Suprapubic skin (tissue), 4 donors: ENCODE results near the gene RTBDN. TPM values are rescaled to one million over a fixed set of nuclear protein-coding genes. Genes with fewer than 3 reads are reported as not detected.
A peak's percentile ranks its signal among the peaks of the same experiment; 100 is the strongest.

ENCODE experiments used
- DNase-seq, 2 donors: peaks; one replicate each; pipeline ENCODE4 v3.0.0-alpha.2; 2019; ENCODE audit warnings: low spot score in 2 of 2
- H3K27ac ChIP-seq: fragments of 200-600 bp; sonication (generic); one replicate; pipeline ENCODE4 v1.5.1; 2019
- H3K27me3 ChIP-seq: fragments of 200-600 bp; sonication (generic); one replicate; pipeline ENCODE4 v1.5.1; 2019
- H3K36me3 ChIP-seq: fragments of 200-600 bp; sonication (generic); one replicate; pipeline ENCODE4 v1.5.1; 2019
- H3K4me1 ChIP-seq: fragments of 200-600 bp; sonication (generic); one replicate; pipeline ENCODE4 v1.5.1; 2019
- H3K4me3 ChIP-seq: fragments of 200-600 bp; sonication (generic); one replicate; pipeline ENCODE4 v1.5.1; 2019; ENCODE audit warnings: mild to moderate bottlenecking
- H3K9me3 ChIP-seq: fragments of 200-600 bp; sonication (generic); one replicate; pipeline ENCODE4 v1.5.1; 2019
- CTCF ChIP-seq, 2 donors: fragments of 200-600 bp in 1 of 2; fragments of 450-650 bp in 1 of 2; sonication (generic) in 1 of 2; IDR thresholded peaks; one replicate each; pipeline ENCODE4 v1.5.1; 2016 to 2019; ENCODE audit warnings: antibody characterized with exemption in 2 of 2, mild to moderate bottlenecking in 1 of 2, moderate library complexity in 1 of 2
- EP300 ChIP-seq: sonication (generic); formaldehyde crosslinking; IDR thresholded peaks from one replicate; pipeline ENCODE4 v1.6.1; 2017; ENCODE audit warnings: antibody characterized with exemption
- POLR2A ChIP-seq, 2 donors: fragments of 450-650 bp; IDR thresholded peaks; one replicate each; pipeline ENCODE4 v1.6.1; 2017; ENCODE audit warnings: antibody characterized with exemption in 2 of 2, mild to moderate bottlenecking in 2 of 2, moderate library complexity in 2 of 2
- POLR2AphosphoS5 ChIP-seq, 3 donors: sonication (generic); formaldehyde crosslinking; IDR thresholded peaks; one replicate each; pipeline ENCODE4 v1.6.1; 2017; ENCODE audit warnings: antibody characterized with exemption in 3 of 3
- WGBS: methylation state at CpG from one replicate; pipeline ENCODE4 v1.1.5; 2018; 5-methylcytosine and 5-hydroxymethylcytosine counted together
- total RNA-seq, 4 donors: library from RNA; depleted of rRNA; stranded (reverse); fragments of >200 nt; gene quantifications; one replicate each; pipeline ENCODE4 v1.1.0, GENCODE V29; 2016

RTBDN gene
- total RNA-seq, 4 donors from 2014 or later, result not detected

GRCh38 chr19:12783849-12784393 is 50.5 kb downstream of the RTBDN start:
- H3K4me1 ChIP-seq, result peaks cover 84% of the 10 kb centered on the region
- WGBS, result no CpG with 5 or more reads among the region's 19 CpGs
- DNase-seq, result peak in 1 of 2 donors; percentile 82
- no peaks in the 10 kb centered on the region for H3K27me3 ChIP-seq
- peak overlapping the region; percentile 50 for H3K4me3 ChIP-seq
- TF ChIP-seq POLR2AphosphoS5 (IDR thresholded peaks at IDR 0.05), result peak in 1 of 3 donors; percentile 68
- no peak for TF ChIP-seq EP300
- no peaks in the 10 kb centered on the region for H3K36me3 ChIP-seq
- no peaks in the 10 kb centered on the region for H3K9me3 ChIP-seq
- H3K27ac ChIP-seq, result peak overlapping the region; percentile 97

- Histone ChIP-seq H3K36me3 (no peaks in the 10 kb centered on the region), H3K4me3 (peak overlapping the region; percentile 50), H3K9me3 (no peaks in the 10 kb centered on the region), H3K4me1 (peaks cover 84% of the 10 kb centered on the region), H3K27me3 (no peaks in the 10 kb centered on the region), H3K27ac (peak overlapping the region; percentile 97)
- no peak for DNase-seq
- 3% methylated on average over 5 of the region's 16 CpGs for WGBS
- TF ChIP-seq POLR2A (IDR thresholded peaks at IDR 0.05) (no peak), POLR2AphosphoS5 (IDR thresholded peaks at IDR 0.05) (no peak), EP300 (no peak), CTCF (IDR thresholded peaks at IDR 0.05) (no peak)
These were observed 51.0 kb downstream of the RTBDN start for GRCh38 chr19:12783291-12783848.

GRCh38 chr19:12782424-12783290 is 51.7 kb downstream of the RTBDN start:
- WGBS, result 0% methylated on average over 2 of the region's 88 CpGs
- H3K4me3 ChIP-seq, result peak overlapping the region; percentile 50
- peaks cover 84% of the 10 kb centered on the region for H3K4me1 ChIP-seq
- no peaks in the 10 kb centered on the region for H3K36me3 ChIP-seq
- TF ChIP-seq CTCF (IDR thresholded peaks at IDR 0.05) (no peak), POLR2A (IDR thresholded peaks at IDR 0.05) (peak in 1 of 2 donors; percentile 55), POLR2AphosphoS5 (IDR thresholded peaks at IDR 0.05) (peak; percentile 70 to 79 (median 76)), EP300 (peak; percentile 98)
- DNase-seq, result peak; percentile 92 to 93
- H3K27me3 ChIP-seq, result no peaks in the 10 kb centered on the region
- H3K27ac ChIP-seq, result peak overlapping the region; percentile 97
- H3K9me3 ChIP-seq, result no peaks in the 10 kb centered on the region

- WGBS, result 3% methylated on average over 12 of the region's 12 CpGs
- TF ChIP-seq EP300, result no peak
- TF ChIP-seq POLR2AphosphoS5 (IDR thresholded peaks at IDR 0.05), result no peak
- peak; percentile 22 to 57 for TF ChIP-seq POLR2A (IDR thresholded peaks at IDR 0.05)
- no peak for TF ChIP-seq CTCF (IDR thresholded peaks at IDR 0.05)
- H3K36me3 ChIP-seq, result no peaks in the 10 kb centered on the region
- peak in 1 of 2 donors; percentile 90 for DNase-seq
- peaks cover 84% of the 10 kb centered on the region for H3K4me1 ChIP-seq
- H3K9me3 ChIP-seq, result no peaks in the 10 kb centered on the region
- peak overlapping the region; percentile 50 for H3K4me3 ChIP-seq
- peak overlapping the region; percentile 97 for H3K27ac ChIP-seq
- H3K27me3 ChIP-seq, result no peaks in the 10 kb centered on the region
These were observed 52.3 kb downstream of the RTBDN start for GRCh38 chr19:12782174-12782423.

GRCh38 chr19:12779162-12779993 is 55.0 kb downstream of the RTBDN start:
- peak overlapping the region; percentile 62 for H3K4me3 ChIP-seq
- DNase-seq, result peak in 1 of 2 donors; percentile 87

More at GRCh38 chr19:12779162-12779993, 55.0 kb downstream of the RTBDN start:
- TF ChIP-seq POLR2A (IDR thresholded peaks at IDR 0.05), result no peak
- TF ChIP-seq CTCF (IDR thresholded peaks at IDR 0.05), result no peak
- no peak for TF ChIP-seq POLR2AphosphoS5 (IDR thresholded peaks at IDR 0.05)
- TF ChIP-seq EP300, result no peak
- no peaks in the 10 kb centered on the region for H3K27me3 ChIP-seq
- H3K9me3 ChIP-seq, result no peaks in the 10 kb centered on the region
- H3K27ac ChIP-seq, result peak overlapping the region; percentile 93
- WGBS, result 73% methylated on average over 12 of the region's 15 CpGs
- peaks cover 71% of the 10 kb centered on the region for H3K4me1 ChIP-seq
- no peaks in the 10 kb centered on the region for H3K36me3 ChIP-seq
